Measurements from ENCODE around the gene BICD1. TPM values are rescaled to one million over a fixed set of nuclear protein-coding genes. Genes with fewer than 3 reads are reported as not detected.

The BICD1 gene
- total RNA-seq, 1 experiment from 2014 or later: 9.2 TPM

DNA sequence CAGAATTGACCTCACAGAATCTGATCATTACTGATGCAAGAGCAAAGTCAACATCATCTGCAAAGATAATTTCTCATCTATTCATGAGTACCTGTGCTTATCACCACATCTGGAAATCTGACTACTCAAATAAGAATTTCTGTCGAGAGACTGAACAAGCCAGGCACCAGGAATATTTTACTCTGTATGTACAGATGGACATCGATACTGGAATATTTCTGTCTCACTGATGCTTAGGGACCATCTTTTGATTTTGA is 105.2 kb downstream of the BICD1 start:
- POLR2A ChIA-PET (ENCODE audit: unreplicated experiment): no interaction called here

GRCh38 chr12:32214723-32215122 is 108.1 kb downstream of the BICD1 start:
- no peak overlapping the region for H3K9ac ChIP-seq (ENCODE audit: low read length)
- H2AFZ ChIP-seq (ENCODE audit: low read length): no peak overlapping the region
- ChIA-PET CTCF (no interaction called here), POLR2A (ENCODE audit: unreplicated experiment) (no interaction called here)
- H3K27ac ChIP-seq (ENCODE audit: low read length): no peak overlapping the region
- no peaks in the 10 kb centered on the region for H3K9me3 ChIP-seq (ENCODE audit: low read length)
- no peaks in the 10 kb centered on the region for H3K79me2 ChIP-seq (ENCODE audit: low read length)
- DNase-seq (no peak), ATAC-seq (no peak)
- no peak for TF ChIP-seq EZH2 (IDR thresholded peaks at IDR 0.05; ENCODE audit: low read length, unreplicated experiment)
- no peak for TF ChIP-seq CTCF (conservative IDR thresholded peaks at IDR 0.05; ENCODE audit: low read depth, low read length)
- no peak for TF ChIP-seq EZH2phosphoT487 (IDR thresholded peaks at IDR 0.05; ENCODE audit: borderline replicate concordance, low read length)
- no peaks in the 10 kb centered on the region for H3K27me3 ChIP-seq (ENCODE audit: low read length)
- no peak overlapping the region for H3K4me2 ChIP-seq (ENCODE audit: low read length)
- H4K20me1 ChIP-seq (ENCODE audit: low read length): no peaks in the 10 kb centered on the region
- no peaks in the 10 kb centered on the region for H3K4me1 ChIP-seq (ENCODE audit: insufficient read depth, low read length)
- intact Hi-C loops (cut with micrococcal nuclease): no loop called here
- no peaks in the 10 kb centered on the region for H3K36me3 ChIP-seq (ENCODE audit: low read depth, low read length)
- no peaks in the 10 kb centered on the region for H3K9me2 ChIP-seq (replicated peaks; ENCODE audit: low read length)
- BruUV-seq (replicated peaks): no TSS peak
- H3F3A ChIP-seq (ENCODE audit: low read length, unreplicated experiment): no peaks in the 10 kb centered on the region
- H3K4me3 ChIP-seq (ENCODE audit: low read length): no peak overlapping the region

More for the DNA sequence above, 105.2 kb downstream of the BICD1 start:
- ATAC-seq: no peak
- BruUV-seq (replicated peaks): no TSS peak
- CTCF ChIA-PET: no interaction called here
- H3K36me3 ChIP-seq (ENCODE audit: low read depth, low read length): no peaks in the 10 kb centered on the region
- intact Hi-C loops (cut with micrococcal nuclease): no loop called here
- H3K9me3 ChIP-seq (ENCODE audit: low read length): no peaks in the 10 kb centered on the region
- no peak overlapping the region for H3K27ac ChIP-seq (ENCODE audit: low read length)
- no peaks in the 10 kb centered on the region for H3K9me2 ChIP-seq (replicated peaks; ENCODE audit: low read length)
- no peaks in the 10 kb centered on the region for H3K27me3 ChIP-seq (ENCODE audit: low read length)
- H3K9ac ChIP-seq (ENCODE audit: low read length): no peak overlapping the region
- TF ChIP-seq EZH2 (IDR thresholded peaks at IDR 0.05; ENCODE audit: low read length, unreplicated experiment) (no peak), EZH2phosphoT487 (IDR thresholded peaks at IDR 0.05; ENCODE audit: borderline replicate concordance, low read length) (no peak), CTCF (conservative IDR thresholded peaks at IDR 0.05; ENCODE audit: low read depth, low read length) (no peak)
- no peaks in the 10 kb centered on the region for H3F3A ChIP-seq (ENCODE audit: low read length, unreplicated experiment)
- H2AFZ ChIP-seq (ENCODE audit: low read length): no peak overlapping the region
- no peaks in the 10 kb centered on the region for H3K79me2 ChIP-seq (ENCODE audit: low read length)
- no peak overlapping the region for H3K4me3 ChIP-seq (ENCODE audit: low read length)
- no peaks in the 10 kb centered on the region for H4K20me1 ChIP-seq (ENCODE audit: low read length)
- no peaks in the 10 kb centered on the region for H3K4me1 ChIP-seq (ENCODE audit: insufficient read depth, low read length)
- H3K4me2 ChIP-seq (ENCODE audit: low read length): no peak overlapping the region
- no peak for DNase-seq

DNA sequence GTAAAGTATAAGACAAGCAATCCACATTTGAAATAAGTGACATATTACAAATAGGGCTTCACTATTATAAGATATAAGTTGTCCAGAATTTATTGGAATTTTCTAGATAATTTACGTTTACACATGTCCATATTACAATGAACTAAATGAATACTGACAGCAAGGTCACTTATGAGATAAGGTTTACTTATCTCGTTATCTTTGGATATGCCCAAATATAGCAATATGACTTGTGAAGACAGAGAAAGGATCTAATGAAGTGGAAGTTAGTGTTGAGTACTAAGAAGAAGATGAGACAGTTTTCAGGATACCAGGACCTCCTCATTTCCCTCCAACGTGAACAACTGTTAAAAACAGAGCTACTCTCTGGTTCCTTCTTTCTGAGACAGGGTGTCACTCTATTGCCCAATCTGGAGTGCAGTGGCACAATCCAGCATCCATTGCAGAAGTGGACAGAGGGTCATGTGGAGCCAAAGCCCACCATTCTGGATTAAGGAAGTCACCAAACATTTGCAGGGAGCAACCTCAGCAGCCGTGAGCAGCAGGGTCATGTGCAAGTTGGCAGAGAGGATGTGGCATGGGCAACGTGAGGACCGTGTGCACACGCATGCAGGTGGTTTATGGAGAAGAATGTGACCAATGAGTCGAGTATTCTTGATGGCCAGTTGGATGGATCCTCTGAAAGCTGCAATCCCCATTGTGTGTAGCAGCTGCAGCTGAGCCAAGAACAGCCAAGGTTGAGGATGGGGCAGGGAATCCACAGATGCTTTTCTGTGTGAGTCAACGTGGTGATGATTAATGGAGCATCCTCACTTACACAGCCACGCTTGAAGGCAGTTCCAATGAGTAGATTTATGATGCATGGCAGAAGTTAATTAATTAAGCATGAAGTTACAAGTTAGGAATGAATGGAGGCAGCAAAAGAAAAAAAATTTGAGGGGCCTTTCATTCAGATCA is 111.0 kb downstream of the BICD1 start:
- BruUV-seq (replicated peaks): no TSS peak
- Histone ChIP-seq H3K79me2 (ENCODE audit: low read length) (no peaks in the 10 kb centered on the region), H3K9me3 (ENCODE audit: low read length) (no peaks in the 10 kb centered on the region), H3K9ac (ENCODE audit: low read length) (no peak overlapping the region), H3K27me3 (ENCODE audit: low read length) (no peaks in the 10 kb centered on the region), H3K4me1 (ENCODE audit: insufficient read depth, low read length) (no peaks in the 10 kb centered on the region), H3K9me2 (replicated peaks; ENCODE audit: low read length) (no peaks in the 10 kb centered on the region), H3K27ac (ENCODE audit: low read length) (no peak overlapping the region), H3K36me3 (ENCODE audit: low read depth, low read length) (no peaks in the 10 kb centered on the region), H3F3A (ENCODE audit: low read length, unreplicated experiment) (no peaks in the 10 kb centered on the region), H3K4me2 (ENCODE audit: low read length) (no peak overlapping the region), H3K4me3 (ENCODE audit: low read length) (no peak overlapping the region), H2AFZ (ENCODE audit: low read length) (no peak overlapping the region), H4K20me1 (ENCODE audit: low read length) (no peaks in the 10 kb centered on the region)
- CTCF ChIA-PET: no interaction called here
- intact Hi-C loops (cut with micrococcal nuclease): no loop called here
- DNase-seq: peak; percentile 24
- POLR2A ChIA-PET (ENCODE audit: unreplicated experiment): interaction anchor here (0.6 kb wide), 1 partner anchor 270 kb away, joined by 8 read pairs; no protein-coding TSS in a partner anchor
- 0 out of 2 replicates have a peak, but pooled peaks have one; percentile 24 for ATAC-seq
- no peak for TF ChIP-seq EZH2 (IDR thresholded peaks at IDR 0.05; ENCODE audit: low read length, unreplicated experiment)
- TF ChIP-seq CTCF (conservative IDR thresholded peaks at IDR 0.05; ENCODE audit: low read depth, low read length): no peak
- TF ChIP-seq EZH2phosphoT487 (IDR thresholded peaks at IDR 0.05; ENCODE audit: borderline replicate concordance, low read length): no peak
